Fibroblast of peridontal ligament (primary cell): ENCODE measurements around the gene NUP214.
"Not testable (repeated sequence)": the region's sequence is repeated elsewhere in the genome, so short reads cannot be mapped to it uniquely, and the experiment has no call there.

ENCODE experiments used
- DNase-seq: peaks from one replicate; pipeline ENCODE4 v3.0.0-alpha.2; 2010; ENCODE audit errors: extremely low read depth

The NUP214 gene

DNA sequence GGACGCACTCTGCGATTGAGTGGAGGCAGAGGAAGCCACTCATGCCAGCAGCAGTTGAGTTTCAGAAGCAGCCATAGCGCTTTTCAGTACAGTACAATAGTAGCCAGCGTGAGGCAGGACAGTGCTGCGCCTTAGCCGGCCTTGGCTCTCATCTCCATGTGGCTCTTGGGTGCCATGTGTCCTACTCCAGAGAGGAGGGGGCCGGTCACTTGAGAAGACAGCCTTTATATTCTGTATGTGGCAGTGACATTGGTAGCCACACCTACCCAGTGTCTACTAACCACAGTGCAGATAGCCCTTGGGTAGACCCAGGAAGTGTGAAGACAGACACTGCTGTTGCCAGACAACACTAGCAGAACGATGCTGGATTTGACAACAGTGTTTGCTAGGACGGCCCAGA, 108.6 kb downstream of the NUP214 start:
- DNase-seq = no peak

DNA sequence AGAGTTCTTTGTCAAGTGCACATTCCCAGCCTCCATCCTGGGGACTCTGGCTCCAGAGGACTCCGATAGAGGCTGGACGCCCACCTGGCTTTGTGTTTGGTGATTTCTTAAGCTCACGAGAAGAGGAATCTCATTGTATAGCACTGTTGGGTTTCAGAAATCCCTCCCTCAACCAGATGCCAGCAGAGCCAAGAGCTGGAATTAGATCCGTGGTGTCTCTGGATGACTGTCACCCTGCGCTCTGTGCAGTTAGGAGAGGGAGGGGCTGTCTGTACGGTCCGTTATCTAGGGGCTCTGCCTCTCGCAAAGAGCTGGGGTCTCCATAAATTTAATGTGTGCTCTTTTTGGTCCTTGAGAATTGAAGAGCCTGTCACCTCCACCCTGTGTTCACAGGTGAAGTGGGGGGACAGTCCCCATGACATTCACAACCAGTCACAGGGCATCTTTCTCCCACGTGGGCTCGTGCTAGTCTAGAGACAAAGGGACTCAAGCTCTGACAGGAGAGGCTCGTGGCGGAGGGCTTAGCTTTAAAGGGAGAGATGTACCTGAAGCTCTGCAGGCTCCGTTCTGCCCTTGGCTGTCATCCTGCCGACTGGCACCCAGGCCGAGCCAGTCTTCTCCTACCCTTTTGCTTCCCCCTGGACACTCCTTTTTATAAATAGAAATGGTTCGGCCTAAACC, 109.6 kb downstream of the NUP214 start:
- DNase-seq = no peak

DNA sequence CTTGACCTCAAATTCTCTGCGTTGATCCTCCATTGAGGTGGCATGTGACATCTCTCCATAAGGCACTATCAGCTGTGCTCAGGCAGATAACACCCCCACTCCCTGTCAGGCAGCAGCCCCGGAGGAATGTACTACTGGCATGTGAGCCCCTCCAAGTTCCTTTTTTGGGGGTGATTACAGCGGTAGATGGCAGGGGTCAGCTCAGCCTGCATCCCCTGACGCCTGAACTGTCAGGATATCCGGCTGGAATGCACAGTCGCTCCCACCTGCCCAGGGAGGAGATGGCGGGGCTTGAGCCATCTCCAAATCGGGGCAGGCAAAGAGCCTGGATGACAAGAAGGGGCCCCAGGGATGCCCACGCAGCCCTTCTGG, 110.1 kb downstream of the NUP214 start:
- no peak for DNase-seq

DNA sequence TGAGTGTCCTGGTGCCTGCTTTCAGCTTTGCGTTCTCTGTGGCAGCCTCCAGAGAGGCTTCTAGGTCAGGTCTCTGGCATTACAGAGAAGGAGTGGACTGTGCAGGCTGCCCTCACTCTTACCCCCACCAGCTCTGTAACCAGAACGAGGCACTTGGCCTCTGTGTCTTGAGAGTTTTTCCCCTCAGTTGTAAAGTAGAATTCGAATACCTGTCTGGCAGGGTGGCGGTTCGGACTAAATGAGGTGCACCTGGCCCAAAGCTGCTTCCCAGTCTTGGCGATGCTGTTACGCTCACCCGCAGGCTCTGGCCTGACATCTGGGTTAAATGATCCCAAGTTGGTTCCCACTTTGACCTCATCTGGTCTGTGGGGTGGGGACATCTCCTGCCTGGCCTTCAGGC, 110.8 kb downstream of the NUP214 start:
- DNase-seq = no peak

DNA sequence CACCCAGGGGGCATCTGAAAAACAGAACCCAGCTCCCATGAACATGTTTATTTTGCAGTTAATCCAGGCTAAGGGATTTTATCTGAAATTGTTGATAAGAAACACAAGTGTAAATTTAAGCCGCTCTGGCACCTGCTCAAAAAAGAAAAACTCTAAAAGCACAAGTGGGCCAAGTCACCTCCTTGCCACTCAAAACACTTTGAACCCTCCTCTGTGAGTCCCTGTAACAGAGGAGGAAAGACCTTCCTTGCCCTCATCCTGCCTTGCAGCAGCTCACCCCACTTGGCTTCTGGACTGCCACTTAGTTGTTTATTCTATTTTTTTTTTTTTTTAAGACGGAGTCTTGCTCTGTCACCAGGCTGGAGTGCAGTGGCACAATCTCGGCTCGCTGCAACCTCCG, 111.4 kb downstream of the NUP214 start:
- no peak for DNase-seq

DNA sequence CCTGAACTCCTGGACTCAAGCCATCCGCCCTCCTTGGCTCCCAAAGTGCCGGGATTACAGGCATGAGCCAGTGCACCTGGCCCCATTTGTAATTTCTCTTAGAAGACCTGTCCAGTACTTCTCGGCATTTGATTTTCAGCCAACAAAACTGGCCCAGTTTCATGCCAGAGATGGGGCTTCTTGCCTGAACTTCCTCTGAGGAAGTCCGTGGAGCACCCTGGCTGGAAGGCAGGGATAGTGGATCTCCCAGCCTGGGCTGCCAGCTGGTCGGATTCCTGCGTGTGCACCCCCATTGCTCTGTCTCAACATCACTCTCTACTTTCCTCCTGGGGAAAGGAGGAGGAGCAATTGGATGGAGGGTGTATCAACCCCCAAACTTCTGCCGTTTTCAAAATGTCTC, 111.9 kb downstream of the NUP214 start:
- DNase-seq = no peak

DNA sequence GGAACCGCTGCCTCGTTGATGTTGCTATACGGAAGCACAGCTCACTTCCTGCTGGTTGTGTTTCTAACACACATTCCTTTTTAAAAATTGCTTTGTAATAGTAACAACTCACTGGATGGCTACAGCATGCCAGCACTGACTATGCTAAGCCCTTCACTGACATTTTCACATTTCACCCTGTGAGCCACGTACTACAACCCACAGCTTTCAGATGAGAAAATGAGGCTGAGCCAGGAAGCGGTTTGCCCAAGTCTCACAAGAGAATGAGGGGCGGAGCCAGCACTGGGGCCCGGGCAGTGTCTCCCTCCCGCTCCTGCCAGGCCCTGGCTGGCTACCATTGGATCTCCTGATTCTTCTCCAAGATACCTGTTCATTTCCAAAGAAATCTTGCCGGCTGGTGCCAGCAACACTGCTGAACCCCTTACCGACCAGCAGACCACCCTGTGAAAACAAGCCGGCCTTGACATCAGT, 112.6 kb downstream of the NUP214 start:
- peak; percentile 80 for DNase-seq

DNA sequence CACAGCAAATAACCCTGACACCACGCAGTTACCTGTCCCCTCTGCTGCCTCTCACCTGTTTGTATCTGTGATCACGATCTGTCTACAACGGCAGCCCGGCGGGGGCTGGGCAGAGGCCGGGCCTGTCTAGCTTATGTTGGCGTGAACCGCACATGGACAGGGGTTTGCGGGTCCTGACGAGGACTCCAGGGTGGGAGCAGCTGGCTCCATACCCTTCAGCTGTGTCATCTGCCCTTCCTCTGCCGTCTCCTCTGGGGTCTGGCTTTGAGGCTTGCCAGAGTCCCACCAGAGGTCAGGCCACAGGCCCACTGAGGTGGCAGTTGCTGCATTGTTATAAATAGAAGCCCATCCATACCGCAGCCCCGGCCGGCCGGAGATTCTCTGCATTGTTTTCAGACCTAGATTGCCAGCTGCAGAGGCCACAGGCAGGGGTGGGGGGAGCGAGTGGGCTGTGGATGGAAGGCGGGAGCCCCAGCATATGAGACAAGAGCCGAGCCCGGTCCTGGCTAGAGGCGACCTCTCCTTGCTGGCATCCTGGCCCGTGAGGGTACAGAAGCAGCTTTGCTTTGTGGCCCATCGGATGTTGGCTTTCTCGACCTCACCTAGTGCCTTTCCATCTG, 113.1 kb downstream of the NUP214 start:
- peak; percentile 17 for DNase-seq

DNA sequence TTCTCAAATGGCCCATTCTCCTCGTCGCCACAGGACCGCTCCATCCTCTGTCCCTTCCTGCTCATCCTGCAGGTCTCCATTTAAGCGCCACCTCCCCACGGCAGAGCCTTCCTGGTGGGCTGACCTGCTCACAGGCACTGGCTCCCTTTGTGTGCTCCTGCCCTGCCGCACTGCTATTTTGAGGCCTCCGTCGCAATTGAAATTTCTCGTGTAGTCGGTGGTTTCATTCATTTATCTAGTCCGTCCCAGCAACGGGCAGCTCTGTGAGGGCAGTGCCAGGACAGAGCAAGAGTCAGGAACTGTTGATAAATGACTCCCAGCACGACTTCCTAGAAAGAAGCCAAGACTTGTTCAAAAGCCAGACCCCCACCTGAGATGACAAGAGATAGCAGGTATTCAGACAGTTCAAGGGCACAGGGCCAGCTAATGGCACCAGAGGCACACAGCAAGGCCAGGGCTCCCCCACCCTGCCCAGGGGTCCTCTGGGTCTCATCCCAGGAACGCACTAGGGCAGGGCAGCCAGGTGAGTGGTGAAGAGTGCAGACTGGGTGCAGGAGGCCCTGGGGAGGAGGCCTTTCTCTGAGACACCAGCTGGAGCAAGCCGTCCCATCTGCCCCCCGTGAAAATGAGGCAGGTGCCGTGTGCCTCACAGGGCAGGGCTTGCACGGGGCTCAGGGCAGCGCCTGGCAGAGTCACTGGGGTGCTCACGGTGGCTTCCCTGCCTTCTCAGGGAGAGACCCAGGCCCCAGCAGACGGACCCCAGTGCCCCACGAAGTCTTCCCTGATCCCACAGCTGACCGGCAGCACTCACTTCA, 114.0 kb downstream of the NUP214 start:
- no peak for DNase-seq

DNA sequence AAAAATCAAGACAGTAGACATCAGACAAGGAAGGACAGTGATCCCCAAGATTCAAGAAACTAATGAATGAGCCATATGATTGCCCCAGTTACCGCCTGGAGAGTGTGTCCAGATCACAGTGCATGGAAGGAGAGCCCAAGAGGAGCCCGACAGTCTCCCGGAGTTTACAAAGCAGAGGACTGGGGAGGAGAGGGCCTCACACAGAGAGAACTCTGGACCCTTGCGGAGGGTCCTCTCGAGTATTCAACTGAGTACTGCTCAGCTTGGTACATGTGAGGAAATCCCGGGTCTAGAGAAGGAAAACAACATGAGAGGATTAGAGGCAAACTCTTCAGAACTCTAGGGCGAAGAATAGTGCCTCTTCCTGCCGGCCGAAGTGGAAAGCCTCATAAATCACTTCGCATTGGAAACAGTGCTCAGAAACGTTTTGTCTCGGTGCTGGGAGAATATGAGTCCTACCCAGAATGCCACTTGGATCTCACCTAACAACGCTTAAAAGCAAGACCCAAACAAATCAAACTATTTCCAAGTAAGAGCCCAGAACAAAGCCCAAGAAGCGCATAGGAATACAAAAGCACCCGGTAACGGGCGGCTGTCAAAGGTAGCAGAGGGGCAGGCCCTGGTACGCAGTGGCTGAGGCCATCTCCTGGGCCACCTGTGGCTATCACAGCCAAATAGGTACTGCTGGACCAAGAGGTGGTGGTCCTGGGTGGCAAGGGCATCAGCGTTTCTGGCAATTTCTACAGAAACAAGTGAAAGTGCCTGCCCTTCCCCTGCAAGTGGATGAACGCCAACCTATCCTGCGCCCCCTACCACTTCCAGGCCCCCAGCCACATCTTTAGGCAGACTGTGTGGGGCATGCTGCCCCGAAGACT, 114.9 kb downstream of the NUP214 start:
- DNase-seq = no peak

DNA sequence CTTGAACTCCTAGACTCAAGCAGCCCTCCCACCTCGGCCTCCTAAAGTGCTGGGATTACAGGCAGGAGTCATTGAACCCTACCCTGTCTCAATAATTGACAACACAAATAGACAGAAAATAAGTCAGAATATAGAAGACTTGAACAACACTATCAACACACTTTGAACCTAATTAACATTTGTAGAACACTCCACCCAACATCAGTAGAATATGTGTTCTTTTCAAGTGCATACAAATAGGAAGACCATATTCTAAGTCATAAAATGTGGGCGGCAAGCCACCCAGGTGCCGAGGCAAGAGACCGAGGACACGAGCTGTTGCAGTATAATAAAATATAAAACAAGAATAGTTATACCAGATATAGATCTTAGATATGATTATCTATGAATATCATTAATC, 118.9 kb downstream of the NUP214 start:
- DNase-seq = not testable (repeated sequence)

DNA sequence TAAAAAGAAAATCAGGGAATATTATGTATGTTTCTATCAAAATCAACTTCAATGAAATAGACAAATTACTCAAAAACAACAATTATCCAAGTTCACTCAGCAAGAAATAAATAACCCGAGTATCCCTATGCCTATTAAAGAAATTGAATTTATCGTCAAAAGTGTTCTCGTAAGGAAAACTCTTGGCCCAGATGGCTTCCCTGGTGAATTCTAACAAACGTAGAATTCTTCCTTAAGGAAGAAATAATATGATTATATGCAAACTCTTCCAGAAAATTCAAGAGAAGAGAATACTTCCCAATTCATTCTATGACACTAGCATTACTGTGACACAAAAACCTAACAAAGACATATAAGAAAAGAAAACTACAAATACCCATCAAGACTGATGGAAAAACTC, 121.2 kb downstream of the NUP214 start:
- DNase-seq = no peak

DNA sequence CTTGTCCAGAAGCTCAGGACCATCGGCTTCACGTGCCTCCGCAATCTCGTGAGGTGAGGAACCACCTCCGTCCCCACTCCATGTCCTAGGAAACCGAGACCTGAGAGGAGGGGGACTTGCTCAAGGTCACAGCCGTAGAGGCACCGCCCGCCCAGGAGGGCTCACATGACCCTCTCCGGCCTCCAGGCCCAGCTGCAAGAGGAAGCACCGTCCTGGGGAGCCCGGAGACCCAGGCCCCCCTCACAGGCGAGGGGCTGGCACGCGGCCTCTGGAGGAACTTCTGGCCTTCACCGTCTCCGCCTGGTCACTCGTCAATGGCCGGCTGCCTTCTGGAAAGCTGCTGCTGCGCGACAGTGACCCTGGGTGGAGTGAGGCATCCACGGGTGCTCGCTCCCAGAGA, 126.7 kb downstream of the NUP214 start:
- no peak for DNase-seq

DNA sequence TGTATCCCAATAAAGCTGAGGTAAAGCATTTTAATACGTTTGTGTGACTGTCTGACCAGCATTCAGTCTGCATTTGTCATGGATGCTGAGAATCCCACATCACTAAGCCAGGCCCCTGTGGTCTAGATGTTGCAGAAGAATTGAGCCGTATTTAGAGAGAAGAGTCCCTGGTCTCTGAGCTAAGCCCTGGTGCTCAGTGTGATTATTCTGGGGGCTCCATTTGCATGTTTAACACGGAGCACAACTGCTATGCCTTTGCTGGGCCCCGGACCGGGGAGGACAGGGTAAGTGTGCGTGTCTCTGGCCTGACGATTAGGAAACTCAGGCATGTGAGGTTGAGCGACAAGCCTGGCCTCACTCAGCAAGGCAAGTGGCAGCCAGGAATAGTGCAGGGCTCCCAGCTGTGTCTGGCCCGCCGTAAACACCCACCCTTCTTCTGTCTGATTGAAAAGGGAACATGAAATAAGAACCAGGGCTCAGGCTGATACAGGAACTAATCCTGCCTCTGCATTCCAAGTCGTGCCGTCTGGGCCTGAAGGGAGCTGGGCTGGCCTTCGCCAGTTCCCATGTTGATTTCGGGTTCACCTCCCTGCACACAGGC, 128.6 kb downstream of the NUP214 start:
- peak; percentile 11 for DNase-seq

DNA sequence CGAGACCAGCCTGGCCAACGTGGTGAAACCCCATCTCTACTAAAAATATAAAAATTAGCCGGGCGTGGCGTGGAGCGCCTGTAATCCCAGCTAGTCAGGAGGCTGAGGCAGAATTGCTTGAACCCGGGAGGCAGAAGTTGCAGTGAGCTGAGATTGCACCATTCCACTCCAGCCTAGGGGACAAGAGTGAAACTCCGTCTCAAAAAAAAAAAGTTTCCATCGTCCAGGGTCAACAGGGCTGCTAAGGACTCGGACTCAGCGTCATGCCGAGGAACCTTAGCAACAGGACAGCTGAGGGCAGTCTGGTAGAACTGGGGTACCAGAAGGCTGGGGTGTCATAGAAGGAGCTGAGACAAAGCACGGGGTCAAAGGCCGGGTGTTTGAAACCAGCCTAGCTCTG, 129.2 kb downstream of the NUP214 start:
- no peak for DNase-seq

DNA sequence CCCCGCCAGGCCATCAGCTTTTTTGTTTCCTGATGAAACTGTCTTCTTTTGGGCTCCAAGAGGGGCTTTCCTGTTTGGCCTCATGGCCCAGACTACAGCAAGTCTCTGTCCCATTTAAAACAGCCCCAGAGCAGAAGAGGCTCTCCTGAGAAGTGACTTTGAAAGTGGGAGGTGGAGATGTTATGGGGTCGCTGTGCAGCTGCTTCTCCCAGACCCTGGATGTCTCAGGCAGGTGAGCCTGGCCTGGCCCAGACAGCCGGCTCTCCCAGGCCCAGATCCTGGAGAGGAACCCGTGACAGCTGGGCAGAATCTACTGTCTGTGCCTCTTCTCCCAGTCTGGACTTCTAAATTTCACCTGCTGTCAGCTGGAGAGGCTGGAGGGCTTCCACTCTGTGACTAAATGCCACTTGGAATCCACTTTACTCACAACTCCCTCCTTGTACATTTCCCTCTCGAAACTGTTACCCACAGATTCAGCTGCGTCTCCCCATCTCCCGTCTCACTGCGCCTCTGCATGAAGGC, 130.4 kb downstream of the NUP214 start:
- DNase-seq = no peak

DNA sequence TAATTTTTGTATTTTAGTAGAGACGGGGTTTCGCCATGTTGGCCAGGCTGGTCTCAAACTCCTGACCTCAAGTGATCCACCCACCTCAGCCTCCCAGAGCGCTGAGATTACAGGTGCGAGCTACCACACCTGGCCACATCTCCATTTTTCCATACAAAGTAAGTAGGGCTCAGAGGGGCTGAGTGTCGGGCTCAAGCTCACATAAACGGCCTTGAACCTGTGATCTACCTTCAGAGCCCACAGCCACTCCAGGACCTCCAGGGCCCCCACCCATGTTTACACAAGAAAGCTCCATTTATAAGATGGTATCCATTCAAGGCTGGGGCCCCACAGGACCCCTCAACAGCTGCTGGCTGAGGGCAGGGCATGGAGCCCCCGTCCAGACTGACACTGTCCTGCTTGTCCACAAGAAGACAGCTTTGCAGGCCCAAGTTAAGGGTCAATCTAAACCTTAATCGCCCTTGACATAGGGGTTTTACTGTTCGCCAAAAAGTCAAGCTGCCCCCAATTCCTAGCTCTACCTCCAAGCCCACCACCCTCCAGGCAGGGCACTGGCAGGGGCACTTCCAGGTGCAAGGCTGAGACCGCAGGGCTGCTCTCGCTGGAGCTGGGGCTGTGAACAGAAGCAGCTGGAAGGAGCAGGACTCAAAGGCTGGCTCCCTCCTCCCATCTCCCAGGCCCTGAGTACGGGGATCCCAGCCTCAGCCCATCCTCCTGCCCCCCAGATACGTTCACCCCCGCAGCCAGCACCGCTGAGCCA, 132.1 kb downstream of the NUP214 start:
- no peak for DNase-seq

DNA sequence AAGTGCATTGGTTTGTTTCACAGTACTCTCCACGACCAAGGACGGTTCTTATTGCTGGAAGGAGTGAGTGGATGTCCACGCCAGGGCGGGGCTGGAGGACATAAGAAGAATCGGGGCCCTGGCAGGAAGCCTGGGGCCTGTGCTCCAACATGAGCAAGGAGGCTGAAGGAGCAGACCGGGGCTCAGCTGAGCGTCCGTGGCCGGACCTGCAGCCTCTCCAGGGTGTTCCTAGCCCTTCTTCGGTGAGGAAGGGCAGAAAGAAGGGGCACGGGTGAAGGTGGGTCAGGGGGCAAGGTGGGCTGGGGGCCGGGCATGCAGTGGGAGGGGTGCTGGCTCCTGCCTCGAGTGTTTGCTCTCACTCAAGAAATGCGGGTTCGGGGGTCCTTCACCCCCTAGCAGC, 132.8 kb downstream of the NUP214 start:
- DNase-seq = no peak

DNA sequence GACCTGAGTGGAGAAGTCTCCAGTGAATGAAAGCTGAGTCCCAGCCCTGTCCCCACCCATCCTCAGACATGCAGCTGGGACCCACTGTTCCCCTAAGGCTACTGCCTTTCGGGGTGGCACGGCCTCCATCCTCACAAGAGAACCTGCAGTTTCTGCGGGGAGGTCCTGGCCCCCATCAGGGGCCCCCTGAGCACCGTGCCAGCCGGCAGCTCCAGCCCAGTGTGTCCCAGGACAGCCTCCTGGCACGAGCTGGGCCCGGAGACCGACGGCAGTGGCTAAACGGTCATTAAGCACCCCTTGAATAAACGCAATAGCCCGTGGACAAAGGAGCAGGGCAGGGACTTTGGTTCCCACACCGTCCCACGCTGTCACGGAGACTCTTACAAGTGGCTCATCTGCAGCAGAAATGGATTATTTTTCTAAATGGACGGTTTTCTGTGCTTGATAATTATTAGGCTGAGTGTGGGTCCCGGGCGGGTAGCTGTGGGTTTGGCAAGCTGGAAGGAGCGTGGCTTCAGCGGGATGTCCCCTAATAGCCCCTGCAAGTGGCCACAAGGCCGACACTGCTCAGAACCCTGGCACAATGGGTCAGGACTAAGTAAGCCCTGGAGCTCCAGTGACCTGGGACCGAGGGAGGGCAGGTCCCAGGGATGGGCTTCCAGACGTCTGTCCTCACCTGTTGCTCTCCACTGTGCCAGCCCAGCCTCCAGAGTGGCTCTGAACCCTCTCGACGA, 133.5 kb downstream of the NUP214 start:
- DNase-seq = no peak

DNA sequence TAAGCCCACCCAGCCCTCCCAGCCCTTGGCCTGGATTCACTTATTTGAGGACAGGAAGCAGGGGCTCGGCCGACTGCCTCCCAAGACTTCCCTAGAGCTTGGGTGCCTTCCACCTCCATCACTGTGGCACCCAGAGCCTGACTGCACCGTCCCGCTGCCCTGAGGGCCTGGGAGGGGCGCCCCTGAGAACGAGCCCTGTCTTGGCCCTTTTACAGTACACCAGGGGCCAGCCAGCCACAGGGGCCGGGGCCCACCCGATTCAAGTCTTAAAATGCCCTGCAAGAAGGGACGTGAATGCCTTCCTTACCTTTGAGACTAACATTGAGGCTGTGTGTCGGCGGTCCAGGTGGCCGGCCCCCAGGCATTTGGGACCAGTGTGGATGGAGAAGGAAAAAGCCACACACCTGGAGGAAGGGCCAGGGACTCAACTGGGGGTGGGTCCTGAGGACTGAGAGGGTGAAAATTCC, 134.1 kb downstream of the NUP214 start:
- no peak for DNase-seq
